DND-41 (cell line): ENCODE measurements around the gene NR2C2AP.

Source experiments
- ATAC-seq: fragments of 200-7000 bp; cut with Tn5 transposase; 3 replicates; pipeline ENCODE4 v1.9.1; 2021; ENCODE audit warnings: low read depth; ENCODE audit not compliant: insufficient read depth
- DNase-seq: peaks from one replicate; pipeline ENCODE4 v3.0.0-alpha.2; 2020
- H2AFZ ChIP-seq: 2 replicates; pipeline ENCODE4 v1.6.0; 2012; ENCODE audit warnings: low read depth, low read length
- H3K27ac ChIP-seq: 2 replicates; pipeline ENCODE4 v1.5.1; 2012; ENCODE audit warnings: low read length, inconsistent platforms
- H3K27me3 ChIP-seq: fragments of 200-600 bp; sonication (generic); 2 replicates; pipeline ENCODE4 v1.6.0; 2012; ENCODE audit warnings: low read length, mild to moderate bottlenecking, inconsistent platforms; ENCODE audit not compliant: insufficient read depth, poor library complexity
- H3K36me3 ChIP-seq: 2 replicates; pipeline ENCODE4 v1.5.1; 2012; ENCODE audit warnings: low read length, inconsistent platforms; ENCODE audit not compliant: insufficient read depth
- H3K4me1 ChIP-seq: 2 replicates; pipeline ENCODE4 v1.5.1; 2012; ENCODE audit warnings: mild to moderate bottlenecking, low read length; ENCODE audit not compliant: insufficient read depth
- H3K4me2 ChIP-seq: 2 replicates; pipeline ENCODE4 v1.6.0; 2012; ENCODE audit warnings: mild to moderate bottlenecking, moderate library complexity, low read length, inconsistent platforms; ENCODE audit not compliant: insufficient read depth
- H3K4me3 ChIP-seq, 2 experiments: fragments of 200-600 bp in 1 of 2; shearing (Covaris generic) in 1 of 2; 2 replicates each; pipeline ENCODE4 v1.5.1; 2012 to 2016; ENCODE audit warnings: inconsistent platforms in 2 of 2, low read length in 2 of 2, mild to moderate bottlenecking in 2 of 2, low read depth in 1 of 2, moderate library complexity in 1 of 2
- H3K79me2 ChIP-seq: 2 replicates; pipeline ENCODE4 v1.6.0; 2012; ENCODE audit warnings: low read length, inconsistent platforms; ENCODE audit not compliant: insufficient read depth
- H3K9ac ChIP-seq: 2 replicates; pipeline ENCODE4 v1.6.0; 2012; ENCODE audit warnings: low read depth, mild to moderate bottlenecking, inconsistent platforms, low read length, moderate library complexity
- H3K9me3 ChIP-seq: 2 replicates; pipeline ENCODE4 v1.5.1; 2012; ENCODE audit warnings: low read length, moderate library complexity, mild to moderate bottlenecking, inconsistent platforms; ENCODE audit not compliant: insufficient read depth, severe bottlenecking
- H4K20me1 ChIP-seq: 2 replicates; pipeline ENCODE4 v1.6.0; 2012; ENCODE audit warnings: low read length; ENCODE audit not compliant: insufficient read depth
- CTCF ChIP-seq: IDR thresholded peaks from 2 replicates; pipeline ENCODE4 v1.5.1; 2012; ENCODE audit warnings: borderline replicate concordance, low read length, moderate library complexity, mild to moderate bottlenecking; ENCODE audit not compliant: poor library complexity, severe bottlenecking; ENCODE audit errors: extremely low read depth
- EZH2 ChIP-seq: IDR thresholded peaks from 3 replicates; pipeline ENCODE4 v1.6.1; 2012; ENCODE audit warnings: borderline replicate concordance, low read depth, mild to moderate bottlenecking, moderate library complexity, low read length, inconsistent platforms; ENCODE audit not compliant: severe bottlenecking

Gene NR2C2AP

DNA sequence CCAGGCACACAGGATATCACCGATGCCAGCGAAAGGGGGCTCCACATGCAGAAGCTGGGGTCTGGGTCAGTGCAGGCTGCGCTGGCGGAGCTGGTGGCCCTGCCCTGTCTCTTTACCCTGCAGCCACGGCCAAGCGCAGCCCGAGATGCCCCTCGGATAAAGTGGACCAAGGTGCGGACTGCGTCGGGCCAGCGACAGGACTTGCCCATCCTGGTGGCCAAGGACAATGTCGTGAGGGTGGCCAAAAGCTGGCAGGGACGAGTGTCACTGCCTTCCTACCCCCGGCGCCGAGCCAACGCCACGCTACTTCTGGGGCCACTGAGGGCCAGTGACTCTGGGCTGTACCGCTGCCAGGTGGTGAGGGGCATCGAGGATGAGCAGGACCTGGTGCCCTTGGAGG, 15.7 kb upstream of the NR2C2AP start:
- no peak overlapping the region for H3K9ac ChIP-seq
- DNase-seq (no peak), ATAC-seq (no peak)
- peaks cover 6% of the 10 kb centered on the region; the same call in 1 of the 2 replicates for H4K20me1 ChIP-seq
- no peak overlapping the region for H3K4me2 ChIP-seq
- no peaks in the 10 kb centered on the region for H3K4me1 ChIP-seq
- H3K27ac ChIP-seq, result no peak overlapping the region
- no peaks in the 10 kb centered on the region for H3K36me3 ChIP-seq
- TF ChIP-seq EZH2 (no peak), CTCF (no peak)
- H3K79me2 ChIP-seq, result no peaks in the 10 kb centered on the region
- H3K9me3 ChIP-seq, result no peaks in the 10 kb centered on the region
- H3K27me3 ChIP-seq, result no peaks in the 10 kb centered on the region
- no peak overlapping the region for H3K4me3 ChIP-seq
- no peak overlapping the region for H2AFZ ChIP-seq

DNA sequence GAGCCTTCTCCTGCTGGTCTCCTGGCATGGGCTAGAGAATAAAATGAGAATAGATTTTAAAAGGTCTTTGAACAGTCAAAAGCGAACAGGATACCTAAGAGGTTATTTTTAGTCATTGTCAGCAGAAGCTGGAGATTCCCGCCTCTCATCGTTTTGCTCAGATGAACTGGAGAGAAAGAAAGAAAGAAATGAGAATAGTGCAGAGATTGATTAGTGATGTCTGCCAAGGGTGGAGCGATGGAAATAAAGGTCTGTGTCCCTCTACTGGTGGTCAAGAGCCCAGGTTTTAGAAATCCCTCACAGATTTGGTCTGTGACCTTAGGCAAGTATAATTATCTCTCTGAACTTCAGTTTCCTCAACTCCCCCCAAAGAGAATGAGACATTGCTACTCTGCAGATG, 13.9 kb upstream of the NR2C2AP start:
- TF ChIP-seq CTCF (no peak), EZH2 (no peak)
- Histone ChIP-seq H3K27ac (no peak overlapping the region), H4K20me1 (peaks cover 8% of the 10 kb centered on the region; the same call in 1 of the 2 replicates), H3K4me1 (no peaks in the 10 kb centered on the region), H3K4me2 (no peak overlapping the region), H2AFZ (no peak overlapping the region), H3K4me3 (no peak overlapping the region), H3K36me3 (no peaks in the 10 kb centered on the region), H3K9me3 (no peaks in the 10 kb centered on the region), H3K9ac (no peak overlapping the region), H3K79me2 (no peaks in the 10 kb centered on the region), H3K27me3 (no peaks in the 10 kb centered on the region)
- no peak for ATAC-seq
- no peak for DNase-seq

DNA sequence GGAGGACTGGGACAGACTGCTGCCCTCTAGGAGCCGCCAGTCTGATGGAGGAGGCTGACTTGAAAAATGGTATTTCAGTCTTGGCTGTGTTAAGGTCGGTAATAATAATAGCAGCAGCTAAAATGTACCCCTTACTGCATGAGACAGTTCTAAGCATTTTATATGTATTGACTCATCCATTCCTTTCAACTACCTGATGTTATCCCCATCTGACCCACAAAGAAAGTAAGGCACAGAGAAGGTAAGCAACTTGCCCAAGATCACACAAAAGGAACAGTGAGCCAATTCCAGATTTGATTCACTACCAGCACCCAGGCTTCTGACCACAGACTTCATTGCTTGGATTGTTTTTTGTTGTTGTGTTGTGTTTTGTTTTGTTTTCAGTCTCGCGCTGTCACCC, 12.6 kb upstream of the NR2C2AP start:
- DNase-seq (no peak), ATAC-seq (no peak)
- H3K27ac ChIP-seq, result no peak overlapping the region
- H3K9me3 ChIP-seq, result no peaks in the 10 kb centered on the region
- no peak overlapping the region for H3K4me3 ChIP-seq
- no peak overlapping the region for H2AFZ ChIP-seq
- H3K27me3 ChIP-seq, result no peaks in the 10 kb centered on the region
- no peaks in the 10 kb centered on the region for H3K4me1 ChIP-seq
- H4K20me1 ChIP-seq, result peaks cover 8% of the 10 kb centered on the region; the same call in 1 of the 2 replicates
- no peak overlapping the region for H3K4me2 ChIP-seq
- H3K9ac ChIP-seq, result no peak overlapping the region
- no peaks in the 10 kb centered on the region for H3K79me2 ChIP-seq
- TF ChIP-seq CTCF (no peak), EZH2 (no peak)
- H3K36me3 ChIP-seq, result no peaks in the 10 kb centered on the region

DNA sequence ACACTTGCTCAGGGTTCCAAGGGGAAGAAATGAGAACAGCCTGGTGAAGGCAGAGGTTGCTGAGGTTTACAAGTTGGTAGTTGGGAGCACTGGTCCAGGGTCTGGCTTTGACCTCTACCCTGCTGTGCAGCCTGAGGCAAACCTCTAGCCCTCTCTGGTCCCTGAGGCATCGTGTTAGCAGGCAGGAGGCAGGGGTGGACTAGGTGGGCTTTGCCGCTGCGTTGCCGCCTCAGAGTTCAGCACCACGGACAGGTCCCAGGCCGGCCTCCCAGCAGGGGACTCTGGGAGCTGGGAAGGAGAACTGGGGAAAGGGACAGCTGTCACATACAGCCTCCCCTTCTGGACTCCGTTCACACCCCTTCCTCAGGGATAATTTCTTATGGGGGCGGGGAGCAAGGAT, 11.7 kb upstream of the NR2C2AP start:
- Histone ChIP-seq H3K27ac (no peak overlapping the region), H3K9me3 (no peaks in the 10 kb centered on the region), H3K79me2 (no peaks in the 10 kb centered on the region), H3K4me1 (no peaks in the 10 kb centered on the region), H3K4me3 (no peak overlapping the region), H3K36me3 (no peaks in the 10 kb centered on the region), H4K20me1 (peaks cover 8% of the 10 kb centered on the region; the same call in 1 of the 2 replicates), H3K4me2 (no peak overlapping the region), H3K27me3 (no peaks in the 10 kb centered on the region), H3K9ac (no peak overlapping the region), H2AFZ (no peak overlapping the region)
- peak; percentile 99 for ATAC-seq
- DNase-seq, result peak; percentile 83
- no peak for TF ChIP-seq EZH2
- peak; percentile 14 for TF ChIP-seq CTCF
